NCI-H446 treated with DMSO at 0.1 percent for 48 hours (cell line): ENCODE measurements around the gene LEMD2.

ENCODE experiments used
- DNase-seq: peaks from one replicate; lab custom pipeline; 2025; lab: John Stamatoyannopoulos, UW

The LEMD2 gene

GRCh38 chr6:33794910-33795623, 6.1 kb upstream of the LEMD2 start:
- no peak for DNase-seq

GRCh38 chr6:33792981-33793380, 4.1 kb upstream of the LEMD2 start:
- no peak for DNase-seq

GRCh38 chr6:33791620-33792019, 2.7 kb upstream of the LEMD2 start:
- DNase-seq, result no peak

GRCh38 chr6:33790910-33791309, 2.0 kb upstream of the LEMD2 start:
- DNase-seq, result no peak

- DNase-seq, result no peak
Observed at GRCh38 chr6:33790379-33790778, 1.4 kb upstream of the LEMD2 start.

- no peak for DNase-seq
Observed at GRCh38 chr6:33789550-33789895, 593 bp upstream of the LEMD2 start.

GRCh38 chr6:33787954-33788693, 806 bp downstream of the LEMD2 start:
- no peak for DNase-seq

GRCh38 chr6:33787346-33787953, 1.5 kb downstream of the LEMD2 start:
- DNase-seq, result no peak

GRCh38 chr6:33786736-33787135, 2.2 kb downstream of the LEMD2 start:
- DNase-seq, result no peak

- no peak for DNase-seq
Observed at GRCh38 chr6:33785778-33786177, 3.2 kb downstream of the LEMD2 start.

GRCh38 chr6:33784787-33785186, 4.1 kb downstream of the LEMD2 start:
- no peak for DNase-seq

GRCh38 chr6:33783781-33784520, 5.0 kb downstream of the LEMD2 start:
- no peak for DNase-seq

- DNase-seq, result no peak
Observed at GRCh38 chr6:33782561-33782960, 6.4 kb downstream of the LEMD2 start.

- no peak for DNase-seq
Observed at GRCh38 chr6:33781131-33781975, 7.6 kb downstream of the LEMD2 start.

- DNase-seq, result no peak
Observed at GRCh38 chr6:33779895-33780294, 9.0 kb downstream of the LEMD2 start.

GRCh38 chr6:33779290-33779689, 9.6 kb downstream of the LEMD2 start:
- no peak for DNase-seq

GRCh38 chr6:33778444-33779121, 10.3 kb downstream of the LEMD2 start:
- no peak for DNase-seq

GRCh38 chr6:33777398-33778388, 11.2 kb downstream of the LEMD2 start:
- no peak for DNase-seq

- no peak for DNase-seq
Observed at GRCh38 chr6:33776764-33777163, 12.2 kb downstream of the LEMD2 start.

GRCh38 chr6:33776186-33776585, 12.7 kb downstream of the LEMD2 start:
- DNase-seq, result no peak
